ENCODE data around the gene CABP2.
"Not testable (repeated sequence)": the region's sequence is repeated elsewhere in the genome, so short reads cannot be mapped to it uniquely, and the experiment has no call there.

The CABP2 gene

GRCh38 chr11:67539550-67539949 is 16.3 kb upstream of the CABP2 start:
- in situ Hi-C loops (cut with MboI; ENCODE audit: low sequenced_read_pairs), result no loop called here

DNA sequence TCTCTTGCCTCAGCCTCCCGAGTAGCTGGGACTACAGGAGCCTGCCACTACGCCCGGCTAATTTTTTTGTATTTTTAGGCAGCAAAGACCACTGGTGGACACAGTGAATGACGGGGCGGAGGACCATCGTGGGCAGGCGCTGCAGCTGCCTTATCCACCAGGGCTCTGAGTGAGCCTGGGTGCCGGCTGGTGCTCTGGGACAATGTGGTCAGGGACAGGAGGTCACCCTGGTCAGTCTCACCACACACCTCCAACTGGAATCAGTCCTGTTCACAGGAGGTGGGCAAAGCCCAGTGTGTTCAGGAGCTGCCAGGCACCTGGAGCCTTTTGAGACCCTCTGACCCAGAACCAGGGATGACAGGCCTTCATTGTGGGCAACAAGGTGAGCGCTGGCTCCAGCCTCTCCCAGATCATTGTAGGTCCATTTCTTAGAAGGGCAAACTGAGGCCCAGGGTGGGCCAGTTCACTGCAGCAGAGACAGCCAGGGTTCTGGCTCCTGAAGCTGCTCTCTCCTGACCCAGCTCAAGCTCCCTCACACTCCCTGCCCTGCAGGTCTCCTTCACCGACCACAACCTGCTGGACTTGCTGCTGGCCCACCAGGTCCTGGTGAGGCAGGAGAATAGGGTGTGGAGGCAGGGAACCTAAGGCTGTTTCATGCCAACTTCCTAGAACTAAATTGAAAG is 15.7 kb upstream of the CABP2 start:
- in situ Hi-C loops (cut with MboI; ENCODE audit: low sequenced_read_pairs), result no loop called here

DNA sequence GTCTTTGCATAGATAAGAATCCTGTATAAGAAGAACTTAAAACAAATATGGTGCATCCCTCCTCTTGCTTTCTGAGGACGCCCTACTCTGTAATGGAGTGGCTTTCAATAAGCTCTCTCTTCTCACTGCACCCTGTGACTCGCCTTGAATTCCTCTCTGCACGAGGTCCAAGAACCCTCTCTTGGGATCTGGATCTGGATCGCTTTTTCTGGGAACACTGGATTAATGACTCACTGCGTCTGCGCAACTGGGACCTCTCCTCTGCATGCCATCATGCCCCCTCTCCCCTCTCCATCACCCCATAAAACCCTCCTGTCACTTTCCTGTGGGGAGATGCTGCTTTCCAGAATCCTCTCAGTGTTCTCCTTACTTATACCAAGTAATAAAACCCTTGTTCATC is 15.1 kb upstream of the CABP2 start:
- in situ Hi-C loops (cut with MboI; ENCODE audit: low sequenced_read_pairs), result no loop called here

DNA sequence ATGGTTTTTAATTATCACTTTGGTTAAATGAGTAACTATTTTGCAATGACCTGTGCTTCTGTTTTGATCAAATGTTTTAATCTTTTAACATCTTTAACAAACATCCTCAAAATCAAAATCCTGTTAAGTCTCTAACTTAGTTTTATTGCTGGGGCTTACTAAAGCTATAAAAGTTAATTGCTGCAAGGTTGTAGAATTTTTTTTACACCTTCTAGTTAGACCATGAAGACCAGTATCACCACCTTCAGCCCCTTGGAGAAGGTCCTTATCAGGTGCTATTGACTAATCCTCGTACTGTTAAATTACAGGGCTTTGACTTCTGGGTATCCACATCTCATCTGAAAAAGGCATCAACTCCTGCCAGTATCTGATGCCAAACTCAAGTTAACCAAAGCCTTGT is 12.3 kb upstream of the CABP2 start:
- in situ Hi-C loops (cut with MboI; ENCODE audit: low sequenced_read_pairs), result no loop called here

DNA sequence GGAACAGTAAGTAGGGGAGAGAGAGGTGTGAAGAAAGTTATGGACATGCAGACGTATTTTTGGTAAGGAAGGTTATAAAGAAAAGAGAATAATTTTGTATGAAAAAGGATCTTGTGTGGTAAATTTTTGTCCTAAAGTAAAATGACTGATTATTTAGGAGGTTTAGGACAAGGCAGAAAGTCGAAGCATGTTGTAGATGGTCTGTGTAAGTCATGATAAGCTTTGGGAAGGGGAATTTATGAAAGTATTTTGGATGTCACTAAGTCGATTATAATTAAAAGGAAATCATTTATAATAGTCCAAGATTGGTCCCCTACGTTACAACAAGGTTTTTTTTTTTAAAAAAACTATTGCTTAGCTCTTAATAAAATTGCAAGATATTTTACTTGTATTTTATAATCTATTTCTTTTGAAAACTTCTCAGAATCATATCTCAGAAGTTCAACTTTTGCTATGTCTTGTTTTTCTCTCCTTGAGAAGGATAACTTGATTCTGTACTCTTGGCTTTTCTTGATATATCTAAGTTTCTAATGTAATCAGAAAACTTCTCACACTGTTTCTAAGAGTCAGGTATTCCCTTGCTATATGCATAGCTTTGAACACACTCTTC is 10.9 kb upstream of the CABP2 start:
- in situ Hi-C loops (cut with MboI; ENCODE audit: low sequenced_read_pairs), result no loop called here

- in situ Hi-C loops (cut with MboI; ENCODE audit: low sequenced_read_pairs), result no loop called here
These were observed 9.6 kb upstream of the CABP2 start for GRCh38 chr11:67532889-67533288.

DNA sequence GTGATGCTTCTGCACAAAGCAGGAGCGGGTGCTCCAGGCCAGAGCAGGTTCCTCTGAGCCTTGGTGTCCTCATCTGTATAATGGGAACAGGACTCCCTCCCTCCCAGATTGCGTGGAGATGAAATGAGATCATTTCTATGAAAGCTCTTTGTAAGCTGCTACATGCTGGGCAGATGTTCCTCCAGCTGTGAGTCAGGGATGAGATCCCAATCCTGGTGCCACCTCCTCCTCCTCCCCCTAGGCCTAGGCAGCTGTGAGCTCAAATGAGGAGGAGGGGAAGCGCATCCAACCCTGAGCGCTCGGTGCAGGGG is 7.0 kb upstream of the CABP2 start:
- in situ Hi-C loops (cut with MboI; ENCODE audit: low sequenced_read_pairs), result no loop called here

- in situ Hi-C loops (cut with MboI; ENCODE audit: low sequenced_read_pairs), result no loop called here
These were observed 5.1 kb upstream of the CABP2 start for GRCh38 chr11:67528376-67528775.

DNA sequence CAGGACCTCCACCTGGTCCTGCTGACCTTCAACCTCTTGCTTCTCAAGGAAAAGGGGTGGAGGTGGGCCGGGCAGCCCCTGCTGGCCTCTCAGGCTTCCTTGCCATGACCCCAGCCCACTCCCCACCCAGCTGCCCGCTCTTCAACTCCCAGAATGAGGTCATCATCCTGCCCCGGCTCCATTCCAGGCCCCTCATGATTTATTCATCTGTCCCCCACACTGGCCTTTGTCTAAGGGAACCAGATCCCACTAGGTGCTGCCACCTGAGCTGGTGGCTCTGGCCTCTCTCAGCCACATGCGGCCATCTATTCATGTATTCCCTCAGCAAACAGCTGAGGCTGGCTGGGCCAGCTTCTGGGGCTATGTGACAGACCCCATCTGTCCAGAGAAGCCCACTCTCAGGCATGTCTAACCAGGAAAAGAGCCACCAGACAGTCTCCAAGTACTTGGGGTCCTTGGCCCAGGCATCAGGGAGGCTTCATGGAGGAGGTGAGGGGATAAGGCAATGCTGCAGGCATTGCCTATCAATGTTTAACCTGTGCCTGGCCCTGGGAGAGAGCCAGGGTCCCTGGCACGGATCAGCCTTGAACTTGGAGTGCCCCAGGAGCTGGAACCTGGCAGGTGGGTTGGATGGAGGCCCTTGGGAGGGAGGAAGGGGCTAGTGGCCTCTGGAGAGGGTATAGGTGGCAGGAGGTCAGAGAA is 2.2 kb upstream of the CABP2 start:
- in situ Hi-C loops (cut with MboI; ENCODE audit: low sequenced_read_pairs), result no loop called here

GRCh38 chr11:67524480-67524808 is 1.2 kb upstream of the CABP2 start:
- in situ Hi-C loops (cut with MboI; ENCODE audit: low sequenced_read_pairs), result no loop called here

DNA sequence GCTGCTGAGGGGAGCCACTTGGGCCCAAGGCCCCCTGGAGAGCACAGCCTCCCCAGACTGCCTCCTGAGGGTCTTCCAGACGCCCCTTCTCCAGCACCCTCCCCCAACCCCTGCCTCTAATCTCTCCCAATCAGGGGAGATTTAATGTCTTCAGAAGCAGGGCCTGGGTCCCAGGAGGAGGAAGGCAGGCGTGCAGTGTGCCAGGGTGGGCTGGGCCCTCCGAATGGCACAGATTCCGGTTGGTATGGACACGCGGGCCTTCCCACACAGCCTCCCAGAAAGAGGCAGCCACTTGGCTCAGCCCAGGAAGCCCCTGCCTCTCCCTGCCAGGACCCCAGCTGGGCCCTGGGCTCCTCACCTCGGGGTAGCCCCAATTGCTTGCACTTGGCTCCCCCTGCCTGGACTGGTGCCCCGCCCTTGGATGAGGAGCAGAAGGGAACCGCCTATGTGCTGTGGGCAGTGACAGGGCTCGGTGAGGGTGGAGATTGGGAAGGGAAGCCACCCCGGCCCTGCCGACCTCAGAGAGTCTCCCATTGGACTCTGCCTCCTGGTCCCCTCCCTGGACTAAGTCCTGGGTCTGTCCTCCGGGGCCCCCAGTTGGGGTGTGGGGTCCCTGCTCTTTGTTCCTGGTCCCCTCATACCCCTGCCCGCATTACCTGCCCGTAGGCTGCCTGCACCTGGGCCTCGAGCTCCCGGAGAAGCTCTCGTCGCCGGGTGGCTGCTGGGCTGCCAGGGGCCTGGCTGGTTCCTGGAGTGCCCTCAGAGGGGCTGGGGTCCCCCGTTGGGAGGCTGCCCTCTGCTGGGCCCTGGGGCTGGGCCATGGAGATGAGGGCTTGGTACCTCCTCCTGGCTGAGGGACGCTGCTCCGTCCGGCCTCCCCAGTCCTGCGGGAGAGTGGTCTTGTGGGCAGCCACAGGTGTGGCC is 572 bp upstream of the CABP2 start:
- in situ Hi-C loops (cut with MboI; ENCODE audit: low sequenced_read_pairs), result no loop called here

GRCh38 chr11:67522338-67522737 is 908 bp downstream of the CABP2 start:
- in situ Hi-C loops (cut with MboI; ENCODE audit: low sequenced_read_pairs), result no loop called here

DNA sequence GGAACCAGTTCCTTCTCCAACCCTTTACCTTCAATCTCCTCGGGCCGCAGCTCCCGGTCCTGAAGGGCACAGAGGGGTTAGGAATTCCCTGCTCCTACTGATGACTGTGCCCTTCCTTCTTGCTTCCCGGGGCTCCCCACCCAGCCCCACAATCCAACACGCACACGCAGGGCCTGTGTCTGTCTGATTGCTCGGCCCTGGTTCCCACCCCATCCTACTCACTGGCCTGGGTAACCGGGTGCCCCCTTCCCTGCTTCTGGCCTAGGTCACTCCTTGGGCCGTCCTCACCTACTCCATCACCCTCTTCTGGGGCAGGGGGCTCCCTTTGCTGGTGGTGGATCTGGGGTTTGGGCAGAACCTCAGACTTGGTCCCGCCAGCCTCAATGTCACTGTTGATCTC is 1.3 kb downstream of the CABP2 start:
- in situ Hi-C loops (cut with MboI; ENCODE audit: low sequenced_read_pairs), result no loop called here

GRCh38 chr11:67520856-67521824 is 2.1 kb downstream of the CABP2 start:
- in situ Hi-C loops (cut with MboI; ENCODE audit: low sequenced_read_pairs), result no loop called here

GRCh38 chr11:67519726-67520125 is 3.5 kb downstream of the CABP2 start:
- in situ Hi-C loops (cut with MboI; ENCODE audit: low sequenced_read_pairs), result no loop called here

GRCh38 chr11:67517784-67518552 is 5.3 kb downstream of the CABP2 start:
- in situ Hi-C loops (cut with MboI; ENCODE audit: low sequenced_read_pairs), result no loop called here

- in situ Hi-C loops (cut with MboI; ENCODE audit: low sequenced_read_pairs), result no loop called here
These were observed 6.4 kb downstream of the CABP2 start for GRCh38 chr11:67516806-67517205.

GRCh38 chr11:67514116-67514515 is 9.1 kb downstream of the CABP2 start:
- in situ Hi-C loops (cut with MboI; ENCODE audit: low sequenced_read_pairs), result no loop called here

DNA sequence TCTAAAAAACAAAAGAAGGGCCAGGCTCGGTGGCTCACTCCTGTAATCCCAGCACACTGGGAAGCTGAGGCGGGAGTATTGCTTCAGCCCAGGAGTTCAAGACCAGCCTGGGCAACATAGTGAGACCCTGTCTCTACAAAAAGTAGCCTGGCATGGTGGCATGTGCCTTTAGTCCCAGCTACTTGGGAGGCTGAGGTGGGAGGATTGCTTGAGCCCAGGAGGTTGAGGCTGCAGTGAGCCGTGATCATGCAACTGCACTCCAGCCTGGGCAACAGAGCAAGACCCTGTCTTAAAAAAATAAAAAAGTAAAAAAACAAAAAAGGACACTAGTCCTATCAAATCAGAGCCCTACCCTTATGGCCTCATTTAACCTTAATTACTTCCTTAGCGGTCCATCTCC is 11.7 kb downstream of the CABP2 start:
- in situ Hi-C loops (cut with MboI; ENCODE audit: low sequenced_read_pairs), result not testable (repeated sequence)

- in situ Hi-C loops (cut with MboI; ENCODE audit: low sequenced_read_pairs), result no loop called here
These were observed 13.3 kb downstream of the CABP2 start for GRCh38 chr11:67510023-67510345.

Data from HL-60/S4 (cell line).